GM21529 (cell line): ENCODE data around the gene PRKAB2.
"Not testable (repeated sequence)": the region's sequence is repeated elsewhere in the genome, so short reads cannot be mapped to it uniquely, and the experiment has no call there.

Source experiments
- ATAC-seq: cut with Tn5 transposase; IDR thresholded peaks from one replicate; pipeline ENCODE4 v1.9.1; 2021; ENCODE audit not compliant: unreplicated experiment

PRKAB2 gene

GRCh38 chr1:147111381-147112130 is 60.7 kb downstream of the PRKAB2 start:
- no peak for ATAC-seq

DNA sequence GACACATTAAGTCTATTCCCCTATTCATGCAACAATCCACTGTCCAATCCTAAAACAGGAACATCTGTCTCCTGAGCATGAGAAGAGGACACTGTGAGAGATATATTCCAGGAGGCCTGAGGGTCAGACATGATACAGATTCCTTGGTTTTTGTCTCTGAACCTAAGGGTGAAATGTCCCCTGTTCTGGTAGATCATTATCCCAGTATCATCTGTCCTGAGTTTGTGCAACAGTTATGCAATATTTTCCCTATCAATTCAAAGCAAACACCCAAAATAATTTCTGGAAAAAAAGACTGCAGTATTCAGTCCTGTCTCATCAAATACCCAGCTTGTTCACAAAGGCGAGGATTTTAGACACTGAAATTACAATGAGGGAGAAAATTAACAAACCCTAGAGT is 61.4 kb downstream of the PRKAB2 start:
- ATAC-seq = no peak

- no peak for ATAC-seq
These were observed 61.8 kb downstream of the PRKAB2 start for GRCh38 chr1:147110434-147110833.

DNA sequence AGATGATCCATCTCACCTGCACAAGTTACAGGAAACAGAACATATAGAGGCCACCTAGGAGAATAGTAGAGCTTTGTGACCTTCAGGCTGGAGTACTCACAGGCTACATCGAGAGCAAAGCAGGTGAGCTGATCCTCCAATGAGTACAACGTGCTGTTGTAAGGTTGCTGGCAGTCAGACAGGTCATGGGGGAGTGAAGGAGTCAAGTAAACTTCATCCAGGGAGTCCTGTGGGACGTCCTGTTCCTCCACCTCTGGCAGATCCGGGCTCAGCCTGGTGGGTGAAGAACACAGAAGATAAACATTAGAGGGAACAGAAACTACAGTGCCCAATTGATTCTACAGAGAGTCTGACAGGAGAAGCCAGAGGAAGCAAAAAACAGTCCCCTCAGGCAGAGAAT is 62.5 kb downstream of the PRKAB2 start:
- no peak for ATAC-seq

DNA sequence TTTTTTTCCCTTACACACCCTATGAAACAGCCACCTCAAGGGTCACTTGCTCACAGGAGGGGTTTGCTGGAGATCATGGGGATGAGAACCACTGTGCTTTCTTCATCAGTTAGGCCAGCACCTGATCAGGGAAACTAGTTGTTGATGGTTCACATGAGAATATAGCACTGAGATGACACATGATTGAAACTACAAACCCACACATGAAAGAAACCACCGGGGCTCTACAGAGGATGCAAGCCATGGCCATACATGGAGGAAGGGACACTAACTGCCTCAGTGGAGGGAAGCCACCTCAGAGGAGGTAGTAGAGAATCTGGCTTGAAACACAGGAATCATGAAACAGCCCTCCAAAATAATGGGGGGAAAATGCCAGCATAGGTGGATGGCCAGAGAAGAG is 63.2 kb downstream of the PRKAB2 start:
- peak; percentile 72 for ATAC-seq

DNA sequence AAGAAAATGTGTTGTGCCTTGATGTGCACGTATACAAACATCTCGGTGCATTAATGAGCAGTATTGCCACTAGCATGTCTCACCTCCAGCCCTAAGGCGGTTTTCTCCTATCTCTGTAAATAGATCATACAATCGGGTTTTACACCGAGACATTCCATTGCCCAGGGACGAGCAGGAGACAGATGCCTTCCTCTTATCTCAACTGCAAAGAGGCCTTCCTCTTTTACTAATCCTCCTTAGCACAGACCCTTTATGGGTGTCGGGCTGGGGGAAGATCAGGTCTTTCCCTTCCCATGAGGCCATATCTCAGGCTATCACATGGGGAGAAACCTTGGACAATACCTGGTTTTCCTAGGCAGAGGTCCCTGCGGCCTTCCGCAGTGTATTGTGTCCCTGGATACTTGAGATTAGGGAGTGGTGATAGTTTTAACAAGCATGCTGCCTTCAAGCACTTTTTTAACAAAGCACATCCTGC is 65.8 kb downstream of the PRKAB2 start:
- not testable (repeated sequence) for ATAC-seq

GRCh38 chr1:147105909-147106308 is 66.4 kb downstream of the PRKAB2 start:
- no peak for ATAC-seq
